ENCODE measurements around the gene GSX1.

GSX1 gene

DNA sequence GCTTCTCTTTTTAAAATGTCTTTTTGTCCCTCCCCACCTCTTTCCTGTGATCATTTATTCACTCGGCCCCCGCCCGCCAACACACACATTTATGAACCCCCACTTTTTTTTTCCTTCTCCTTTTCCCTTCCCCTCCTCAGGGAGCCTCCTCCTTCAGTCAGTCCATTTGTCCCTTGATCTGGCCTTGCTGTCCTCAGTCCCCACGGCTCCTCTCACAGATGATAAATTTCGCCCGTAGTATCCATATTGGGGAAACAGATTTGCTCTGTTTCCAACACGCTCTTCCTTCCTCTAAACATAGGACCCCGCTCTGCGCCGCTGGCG is 2.0 kb downstream of the GSX1 start:
- H3K4me3 ChIP-seq (ENCODE audit: low read depth, low read length) = no peak overlapping the region
- TF ChIP-seq, protein P1, sequence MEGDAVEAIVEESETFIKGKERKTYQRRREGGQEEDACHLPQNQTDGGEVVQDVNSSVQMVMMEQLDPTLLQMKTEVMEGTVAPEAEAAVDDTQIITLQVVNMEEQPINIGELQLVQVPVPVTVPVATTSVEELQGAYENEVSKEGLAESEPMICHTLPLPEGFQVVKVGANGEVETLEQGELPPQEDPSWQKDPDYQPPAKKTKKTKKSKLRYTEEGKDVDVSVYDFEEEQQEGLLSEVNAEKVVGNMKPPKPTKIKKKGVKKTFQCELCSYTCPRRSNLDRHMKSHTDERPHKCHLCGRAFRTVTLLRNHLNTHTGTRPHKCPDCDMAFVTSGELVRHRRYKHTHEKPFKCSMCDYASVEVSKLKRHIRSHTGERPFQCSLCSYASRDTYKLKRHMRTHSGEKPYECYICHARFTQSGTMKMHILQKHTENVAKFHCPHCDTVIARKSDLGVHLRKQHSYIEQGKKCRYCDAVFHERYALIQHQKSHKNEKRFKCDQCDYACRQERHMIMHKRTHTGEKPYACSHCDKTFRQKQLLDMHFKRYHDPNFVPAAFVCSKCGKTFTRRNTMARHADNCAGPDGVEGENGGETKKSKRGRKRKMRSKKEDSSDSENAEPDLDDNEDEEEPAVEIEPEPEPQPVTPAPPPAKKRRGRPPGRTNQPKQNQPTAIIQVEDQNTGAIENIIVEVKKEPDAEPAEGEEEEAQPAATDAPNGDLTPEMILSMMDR (conservative IDR thresholded peaks at IDR 0.05; ENCODE audit: low read depth, low read length) = no peak
- DNase-seq (ENCODE audit: low read depth) = no peak

- TF ChIP-seq, protein P1 (conservative IDR thresholded peaks at IDR 0.05; ENCODE audit: low read depth, low read length) = no peak
- DNase-seq (ENCODE audit: low read depth) = no peak
These were observed 2.8 kb downstream of the GSX1 start for GRCh38 chr13:27794921-27795717.

GRCh38 chr13:27795718-27796019 is 3.4 kb downstream of the GSX1 start:
- no peak overlapping the region for H3K4me3 ChIP-seq (ENCODE audit: low read depth, low read length)
- no peak for DNase-seq (ENCODE audit: low read depth)
- TF ChIP-seq, protein P1 (conservative IDR thresholded peaks at IDR 0.05; ENCODE audit: low read depth, low read length) = no peak

More at GRCh38 chr13:27794921-27795717, 2.8 kb downstream of the GSX1 start:
- no peak overlapping the region for H3K4me3 ChIP-seq (ENCODE audit: low read depth, low read length)

DNA sequence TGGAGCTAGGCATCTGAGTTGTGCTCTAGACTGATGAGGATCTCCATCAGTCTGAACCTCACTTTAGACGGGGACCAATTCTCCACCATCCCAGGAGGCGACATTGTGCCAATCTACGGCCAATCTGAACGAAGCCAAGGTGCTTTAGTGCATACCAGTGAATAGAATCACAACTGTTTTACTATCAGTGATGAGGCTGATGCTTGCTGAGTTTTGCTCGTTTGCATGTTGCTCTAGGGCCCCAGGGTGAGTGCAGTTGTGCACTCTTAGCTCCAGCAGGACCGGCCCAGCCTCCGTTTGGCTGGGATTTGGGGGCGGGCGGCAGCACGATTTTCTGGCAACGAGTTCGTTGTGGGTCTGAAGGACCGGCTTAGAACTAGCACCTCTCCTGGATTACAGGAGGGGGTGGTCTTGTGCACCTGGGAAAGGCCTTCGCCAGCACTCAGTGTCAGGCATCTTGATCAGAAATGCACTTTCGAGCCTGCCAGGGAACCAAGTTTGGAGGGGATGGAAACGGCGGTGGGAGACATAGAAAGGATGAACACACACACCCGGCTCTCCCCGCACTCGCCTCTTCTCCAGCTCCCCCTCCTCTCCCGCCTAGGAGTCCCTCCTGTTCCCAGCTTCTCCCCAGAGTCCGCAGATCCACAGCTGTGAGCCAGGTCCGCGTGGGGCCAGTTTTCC is 4.4 kb downstream of the GSX1 start:
- no peak for DNase-seq (ENCODE audit: low read depth)
- TF ChIP-seq, protein P1 (conservative IDR thresholded peaks at IDR 0.05; ENCODE audit: low read depth, low read length) = no peak

DNA sequence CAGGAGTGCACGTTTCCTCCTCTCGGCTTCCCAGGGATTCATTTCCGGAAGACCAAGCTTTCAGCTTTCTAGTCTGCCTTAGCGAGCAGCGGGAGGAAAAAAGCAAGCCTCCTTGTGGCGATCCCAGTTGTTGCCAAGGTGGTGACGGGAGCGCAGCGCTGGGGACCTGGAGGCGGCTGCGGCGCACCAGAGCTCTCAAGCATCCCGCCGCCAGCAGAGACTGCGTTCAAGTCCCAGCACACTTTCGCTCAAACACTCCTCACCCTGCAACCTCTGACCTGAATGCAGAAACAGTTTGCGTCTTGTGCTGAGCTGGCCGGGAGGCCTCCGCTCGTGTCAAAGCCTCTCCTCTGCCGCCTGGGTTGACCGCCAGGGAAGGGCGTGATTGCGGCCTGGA is 4.9 kb downstream of the GSX1 start:
- no peak overlapping the region for H3K4me3 ChIP-seq (ENCODE audit: low read depth, low read length)
- TF ChIP-seq, protein P1 (conservative IDR thresholded peaks at IDR 0.05; ENCODE audit: low read depth, low read length) = peak; percentile 40
- peak; percentile 18 for DNase-seq (ENCODE audit: low read depth)

More for the DNA sequence above, 4.4 kb downstream of the GSX1 start:
- H3K4me3 ChIP-seq (ENCODE audit: low read depth, low read length) = no peak overlapping the region

- TF ChIP-seq, protein P1 (conservative IDR thresholded peaks at IDR 0.05; ENCODE audit: low read depth, low read length) = no peak
- H3K4me3 ChIP-seq (ENCODE audit: low read depth, low read length) = no peak overlapping the region
- DNase-seq (ENCODE audit: low read depth) = no peak
These were observed 14.6 kb downstream of the GSX1 start for GRCh38 chr13:27806744-27807387.

Measured in choroid plexus epithelial cell (primary cell).